ENCODE data around the gene MMD2. TPM values are rescaled to one million over a fixed set of nuclear protein-coding genes. Genes with fewer than 3 reads are reported as not detected.

MMD2 gene
- polyA plus RNA-seq, 1 donor from 2014 or later, result 0.40 TPM

DNA sequence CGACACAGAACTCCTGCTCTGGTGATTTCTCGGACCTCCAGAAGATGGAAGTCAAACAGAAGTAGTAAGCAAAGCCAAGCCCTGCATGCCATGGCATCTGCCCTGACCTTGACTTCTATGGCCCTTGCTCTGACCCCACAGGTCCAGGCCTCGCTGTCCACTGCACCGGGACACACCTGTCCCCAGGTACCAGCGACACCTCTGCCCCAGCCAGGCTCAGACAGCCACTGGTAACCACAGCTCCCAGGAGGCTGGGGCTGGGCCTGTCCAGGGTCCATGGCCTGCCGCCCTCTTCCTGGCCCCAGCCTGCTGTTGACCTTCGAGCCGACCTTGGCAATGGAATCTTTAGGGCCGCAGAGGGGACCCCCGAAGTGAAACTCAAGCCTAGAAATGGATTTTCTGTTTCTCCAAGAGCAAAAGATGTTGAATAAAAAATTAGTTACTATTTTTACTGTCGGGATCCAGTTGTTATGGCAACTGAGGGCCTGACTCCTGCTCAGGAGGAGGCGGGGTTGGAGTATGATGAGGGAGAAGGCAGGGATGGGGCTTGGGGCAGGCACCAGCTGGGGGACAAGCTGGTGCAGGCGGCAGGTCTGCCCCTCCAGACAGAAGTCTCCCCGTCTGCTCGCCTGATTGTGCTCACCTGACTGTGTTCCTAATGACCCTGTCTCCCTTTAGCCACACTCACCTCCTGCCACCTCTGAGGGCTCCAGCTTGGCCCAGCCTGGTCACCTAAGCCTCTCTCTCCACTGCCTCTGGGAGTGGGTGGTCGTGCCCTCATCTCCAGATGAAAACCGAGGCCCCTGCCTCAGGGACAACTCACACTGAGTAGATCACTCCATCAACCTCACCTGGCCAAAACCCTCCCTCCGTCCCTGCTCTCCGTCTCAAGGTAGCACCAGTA, 4.1 kb upstream of the MMD2 start:
- no peaks in the 10 kb centered on the region for H3K36me3 ChIP-seq (ENCODE audit: insufficient read depth, low read length)
- peak overlapping the region; percentile 58 for H3K4me3 ChIP-seq (ENCODE audit: low read length)
- peak overlapping the region; percentile 50 for H3K9ac ChIP-seq (ENCODE audit: low read length)
- H3K27me3 ChIP-seq (ENCODE audit: insufficient read depth, low read depth, low read length), result peaks cover 6% of the 10 kb centered on the region
- no peaks in the 10 kb centered on the region for H3K9me3 ChIP-seq (ENCODE audit: low read length)
- H3K27ac ChIP-seq (ENCODE audit: low read length), result peak overlapping the region; percentile 70
- H3K79me2 ChIP-seq (replicated peaks; ENCODE audit: insufficient read depth, low read length), result no peaks in the 10 kb centered on the region
- no peak for TF ChIP-seq EZH2 (IDR thresholded peaks at IDR 0.05; ENCODE audit: borderline replicate concordance, insufficient read depth, low read length, poor library complexity, severe bottlenecking)
- TF ChIP-seq, protein P1, sequence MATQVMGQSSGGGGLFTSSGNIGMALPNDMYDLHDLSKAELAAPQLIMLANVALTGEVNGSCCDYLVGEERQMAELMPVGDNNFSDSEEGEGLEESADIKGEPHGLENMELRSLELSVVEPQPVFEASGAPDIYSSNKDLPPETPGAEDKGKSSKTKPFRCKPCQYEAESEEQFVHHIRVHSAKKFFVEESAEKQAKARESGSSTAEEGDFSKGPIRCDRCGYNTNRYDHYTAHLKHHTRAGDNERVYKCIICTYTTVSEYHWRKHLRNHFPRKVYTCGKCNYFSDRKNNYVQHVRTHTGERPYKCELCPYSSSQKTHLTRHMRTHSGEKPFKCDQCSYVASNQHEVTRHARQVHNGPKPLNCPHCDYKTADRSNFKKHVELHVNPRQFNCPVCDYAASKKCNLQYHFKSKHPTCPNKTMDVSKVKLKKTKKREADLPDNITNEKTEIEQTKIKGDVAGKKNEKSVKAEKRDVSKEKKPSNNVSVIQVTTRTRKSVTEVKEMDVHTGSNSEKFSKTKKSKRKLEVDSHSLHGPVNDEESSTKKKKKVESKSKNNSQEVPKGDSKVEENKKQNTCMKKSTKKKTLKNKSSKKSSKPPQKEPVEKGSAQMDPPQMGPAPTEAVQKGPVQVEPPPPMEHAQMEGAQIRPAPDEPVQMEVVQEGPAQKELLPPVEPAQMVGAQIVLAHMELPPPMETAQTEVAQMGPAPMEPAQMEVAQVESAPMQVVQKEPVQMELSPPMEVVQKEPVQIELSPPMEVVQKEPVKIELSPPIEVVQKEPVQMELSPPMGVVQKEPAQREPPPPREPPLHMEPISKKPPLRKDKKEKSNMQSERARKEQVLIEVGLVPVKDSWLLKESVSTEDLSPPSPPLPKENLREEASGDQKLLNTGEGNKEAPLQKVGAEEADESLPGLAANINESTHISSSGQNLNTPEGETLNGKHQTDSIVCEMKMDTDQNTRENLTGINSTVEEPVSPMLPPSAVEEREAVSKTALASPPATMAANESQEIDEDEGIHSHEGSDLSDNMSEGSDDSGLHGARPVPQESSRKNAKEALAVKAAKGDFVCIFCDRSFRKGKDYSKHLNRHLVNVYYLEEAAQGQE (IDR thresholded peaks at IDR 0.05; ENCODE audit: borderline replicate concordance), result peak; percentile 8
- peak overlapping the region; percentile 33 for H2AFZ ChIP-seq (ENCODE audit: low read depth, low read length)
- peak overlapping the region; percentile 44 for H3K4me2 ChIP-seq (ENCODE audit: low read length)
- H3K9me2 ChIP-seq (ENCODE audit: insufficient read depth, low read length), result no peaks in the 10 kb centered on the region
- H4K20me1 ChIP-seq (ENCODE audit: insufficient read depth), result no peaks in the 10 kb centered on the region
- no peaks in the 10 kb centered on the region for H3F3A ChIP-seq (ENCODE audit: insufficient read depth, low read length, poor library complexity, severe bottlenecking)

DNA sequence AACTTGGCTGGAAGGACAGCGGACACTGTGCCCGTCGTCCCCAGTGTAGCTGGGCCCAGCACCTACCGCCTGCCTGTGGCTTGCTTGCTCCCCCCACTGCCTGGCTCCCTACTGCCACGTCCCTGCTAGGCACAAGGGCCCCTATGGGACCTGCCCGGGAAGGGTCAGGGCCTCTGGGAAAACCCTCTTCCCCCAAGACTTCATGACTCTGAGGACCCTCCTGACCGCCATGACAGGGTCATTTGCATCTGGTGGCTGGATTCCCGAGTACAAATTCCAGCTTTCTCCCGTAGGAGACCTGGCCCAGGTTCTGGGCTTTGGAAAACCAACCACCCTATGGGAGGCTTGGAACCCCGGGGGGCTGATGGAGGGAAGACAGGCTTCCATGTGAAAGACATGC, 1.4 kb upstream of the MMD2 start:
- no peak overlapping the region for H3K9ac ChIP-seq (ENCODE audit: low read length)
- no peaks in the 10 kb centered on the region for H3F3A ChIP-seq (ENCODE audit: insufficient read depth, low read length, poor library complexity, severe bottlenecking)
- H3K36me3 ChIP-seq (ENCODE audit: insufficient read depth, low read length), result no peaks in the 10 kb centered on the region
- TF ChIP-seq MXI1 (conservative IDR thresholded peaks at IDR 0.05; ENCODE audit: poor library complexity, severe bottlenecking), result no peak
- TF ChIP-seq, protein P1 (IDR thresholded peaks at IDR 0.05; ENCODE audit: borderline replicate concordance), result no peak
- no peak for TF ChIP-seq RAD21 (conservative IDR thresholded peaks at IDR 0.05)
- no peak for TF ChIP-seq SMC3 (conservative IDR thresholded peaks at IDR 0.05; ENCODE audit: poor library complexity)
- TF ChIP-seq, protein P2, sequence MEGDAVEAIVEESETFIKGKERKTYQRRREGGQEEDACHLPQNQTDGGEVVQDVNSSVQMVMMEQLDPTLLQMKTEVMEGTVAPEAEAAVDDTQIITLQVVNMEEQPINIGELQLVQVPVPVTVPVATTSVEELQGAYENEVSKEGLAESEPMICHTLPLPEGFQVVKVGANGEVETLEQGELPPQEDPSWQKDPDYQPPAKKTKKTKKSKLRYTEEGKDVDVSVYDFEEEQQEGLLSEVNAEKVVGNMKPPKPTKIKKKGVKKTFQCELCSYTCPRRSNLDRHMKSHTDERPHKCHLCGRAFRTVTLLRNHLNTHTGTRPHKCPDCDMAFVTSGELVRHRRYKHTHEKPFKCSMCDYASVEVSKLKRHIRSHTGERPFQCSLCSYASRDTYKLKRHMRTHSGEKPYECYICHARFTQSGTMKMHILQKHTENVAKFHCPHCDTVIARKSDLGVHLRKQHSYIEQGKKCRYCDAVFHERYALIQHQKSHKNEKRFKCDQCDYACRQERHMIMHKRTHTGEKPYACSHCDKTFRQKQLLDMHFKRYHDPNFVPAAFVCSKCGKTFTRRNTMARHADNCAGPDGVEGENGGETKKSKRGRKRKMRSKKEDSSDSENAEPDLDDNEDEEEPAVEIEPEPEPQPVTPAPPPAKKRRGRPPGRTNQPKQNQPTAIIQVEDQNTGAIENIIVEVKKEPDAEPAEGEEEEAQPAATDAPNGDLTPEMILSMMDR (IDR thresholded peaks at IDR 0.05; ENCODE audit: poor library complexity, severe bottlenecking), result no peak
- no peak for TF ChIP-seq EP300 (conservative IDR thresholded peaks at IDR 0.05; ENCODE audit: poor library complexity, severe bottlenecking)
- no peak for TF ChIP-seq POLR2AphosphoS5 (IDR thresholded peaks at IDR 0.05)
- TF ChIP-seq EZH2 (IDR thresholded peaks at IDR 0.05; ENCODE audit: borderline replicate concordance, insufficient read depth, low read length, poor library complexity, severe bottlenecking), result no peak
- no peak for TF ChIP-seq TAF1 (IDR thresholded peaks at IDR 0.05; ENCODE audit: low read depth)
- no peaks in the 10 kb centered on the region for H3K9me3 ChIP-seq (ENCODE audit: low read length)
- no peaks in the 10 kb centered on the region for H3K79me2 ChIP-seq (replicated peaks; ENCODE audit: insufficient read depth, low read length)
- no peak overlapping the region for H2AFZ ChIP-seq (ENCODE audit: low read depth, low read length)
- no peaks in the 10 kb centered on the region for H4K20me1 ChIP-seq (ENCODE audit: insufficient read depth)
- peaks cover 13% of the 10 kb centered on the region for H3K27me3 ChIP-seq (ENCODE audit: insufficient read depth, low read depth, low read length)
- H3K27ac ChIP-seq (ENCODE audit: low read length), result no peak overlapping the region
- H3K4me3 ChIP-seq (ENCODE audit: low read length), result no peak overlapping the region
- H3K4me2 ChIP-seq (ENCODE audit: low read length), result no peak overlapping the region
- no peaks in the 10 kb centered on the region for H3K9me2 ChIP-seq (ENCODE audit: insufficient read depth, low read length)

Measured in neural cell (in vitro differentiated cells).